ENCODE results near the gene NPC1. TPM values are rescaled to one million over a fixed set of nuclear protein-coding genes. Genes with fewer than 3 reads are reported as not detected.
"Not testable (repeated sequence)": the region's sequence is repeated elsewhere in the genome, so short reads cannot be mapped to it uniquely, and the experiment has no call there.

Gene NPC1
- total RNA-seq, 1 donor from 2014 or later, result 43.3 TPM

GRCh38 chr18:23616258-23616657, 30.0 kb upstream of the NPC1 start:
- peaks cover 33% of the 10 kb centered on the region for H3K27me3 Mint-ChIP-seq
- no peak overlapping the region for H3K4me3 Mint-ChIP-seq
- H3K9me3 Mint-ChIP-seq, result no peaks in the 10 kb centered on the region
- no peak for DNase-seq (ENCODE audit: extremely low spot score, unreplicated experiment)
- H3K4me1 Mint-ChIP-seq (ENCODE audit: unreplicated experiment), result peaks cover 22% of the 10 kb centered on the region
- no peaks in the 10 kb centered on the region for H3K36me3 Mint-ChIP-seq
- no peak overlapping the region for H3K27ac Mint-ChIP-seq
- TF ChIP-seq CTCF (conservative IDR thresholded peaks at IDR 0.05), result no peak

GRCh38 chr18:23614891-23615290, 28.6 kb upstream of the NPC1 start:
- H3K27ac Mint-ChIP-seq, result no peak overlapping the region
- peaks cover 22% of the 10 kb centered on the region for H3K4me1 Mint-ChIP-seq (ENCODE audit: unreplicated experiment)
- no peaks in the 10 kb centered on the region for H3K9me3 Mint-ChIP-seq
- DNase-seq (ENCODE audit: extremely low spot score, unreplicated experiment), result no peak
- H3K36me3 Mint-ChIP-seq, result no peaks in the 10 kb centered on the region
- no peak overlapping the region for H3K4me3 Mint-ChIP-seq
- TF ChIP-seq CTCF (conservative IDR thresholded peaks at IDR 0.05), result no peak
- H3K27me3 Mint-ChIP-seq, result peaks cover 19% of the 10 kb centered on the region

GRCh38 chr18:23614413-23614812, 28.1 kb upstream of the NPC1 start:
- H3K36me3 Mint-ChIP-seq, result no peaks in the 10 kb centered on the region
- H3K4me1 Mint-ChIP-seq (ENCODE audit: unreplicated experiment), result peaks cover 22% of the 10 kb centered on the region
- no peak overlapping the region for H3K27ac Mint-ChIP-seq
- peaks cover 15% of the 10 kb centered on the region for H3K27me3 Mint-ChIP-seq
- DNase-seq (ENCODE audit: extremely low spot score, unreplicated experiment), result no peak
- H3K9me3 Mint-ChIP-seq, result no peaks in the 10 kb centered on the region
- no peak for TF ChIP-seq CTCF (conservative IDR thresholded peaks at IDR 0.05)
- no peak overlapping the region for H3K4me3 Mint-ChIP-seq

GRCh38 chr18:23613091-23613475, 26.8 kb upstream of the NPC1 start:
- not testable (repeated sequence) for H3K9me3 Mint-ChIP-seq; H3K27me3 Mint-ChIP-seq; DNase-seq (ENCODE audit: extremely low spot score, unreplicated experiment); H3K4me3 Mint-ChIP-seq; H3K36me3 Mint-ChIP-seq; H3K27ac Mint-ChIP-seq
- peaks cover 15% of the 10 kb centered on the region for H3K4me1 Mint-ChIP-seq (ENCODE audit: unreplicated experiment)

- Mint-ChIP-seq H3K27me3 (peaks cover 4% of the 10 kb centered on the region), H3K36me3 (no peaks in the 10 kb centered on the region), H3K27ac (peak overlapping the region; percentile 83), H3K4me1 (ENCODE audit: unreplicated experiment) (peaks cover 10% of the 10 kb centered on the region), H3K4me3 (peak overlapping the region; percentile 20), H3K9me3 (no peaks in the 10 kb centered on the region)
- DNase-seq (ENCODE audit: extremely low spot score, unreplicated experiment), result no peak
- no peak for TF ChIP-seq CTCF (conservative IDR thresholded peaks at IDR 0.05)
These were observed 26.3 kb upstream of the NPC1 start for GRCh38 chr18:23612434-23613090.

- Mint-ChIP-seq H3K36me3 (no peaks in the 10 kb centered on the region), H3K4me3 (no peak overlapping the region), H3K27ac (peak overlapping the region; percentile 6), H3K4me1 (ENCODE audit: unreplicated experiment) (peaks cover 7% of the 10 kb centered on the region), H3K9me3 (no peaks in the 10 kb centered on the region), H3K27me3 (no peaks in the 10 kb centered on the region)
- no peak for TF ChIP-seq CTCF (conservative IDR thresholded peaks at IDR 0.05)
- DNase-seq (ENCODE audit: extremely low spot score, unreplicated experiment), result no peak
These were observed 23.2 kb upstream of the NPC1 start for GRCh38 chr18:23609390-23610023.
